SK-N-SH treated with all-trans-retinoic acid at 6 μM for 48 hours (cell line): ENCODE results near the gene FHIT.

ENCODE experiments used
- CSRNP3 ChIP-seq: fragments of 250-450 bp; sonication (Bioruptor Pico); IDR thresholded peaks from 2 replicates; pipeline ENCODE4 v1.5.1; 2021; ENCODE audit warnings: mild to moderate bottlenecking, moderate library complexity
- ESRRG ChIP-seq: fragments of 250-450 bp; sonication (Bioruptor Pico); IDR thresholded peaks from 2 replicates; pipeline ENCODE4 v1.6.1; 2021; ENCODE audit warnings: mild to moderate bottlenecking
- PPARA ChIP-seq: fragments of 250-450 bp; sonication (Bioruptor Pico); IDR thresholded peaks from 2 replicates; pipeline ENCODE4 v1.5.0; 2020; ENCODE audit warnings: mild to moderate bottlenecking, borderline replicate concordance
- RARB ChIP-seq: fragments of 250-450 bp; sonication (Bioruptor Pico); IDR thresholded peaks from 2 replicates; pipeline ENCODE4 v1.8.0; 2021; ENCODE audit warnings: mild to moderate bottlenecking, moderate library complexity
- TSHZ2 ChIP-seq: fragments of 250-450 bp; sonication (Bioruptor Pico); IDR thresholded peaks from 2 replicates; pipeline ENCODE4 v1.5.0; 2020; ENCODE audit warnings: mild to moderate bottlenecking, moderate library complexity
- ZC3H10 ChIP-seq: fragments of 250-450 bp; sonication (Bioruptor Pico); IDR thresholded peaks from 2 replicates; pipeline ENCODE4 v1.5.1; 2021; ENCODE audit warnings: mild to moderate bottlenecking, moderate library complexity
- ZFP3 ChIP-seq: fragments of 250-450 bp; sonication (Bioruptor Pico); IDR thresholded peaks from 2 replicates; pipeline ENCODE4 v1.5.0; 2020; ENCODE audit warnings: mild to moderate bottlenecking, moderate library complexity
- ZFP30 ChIP-seq: fragments of 450-650 bp; formaldehyde crosslinking; IDR thresholded peaks from 2 replicates; pipeline ENCODE4 v1.5.0; 2022; ENCODE audit warnings: mild to moderate bottlenecking, moderate library complexity
- ZNF565 ChIP-seq: fragments of 450-650 bp; formaldehyde crosslinking; conservative IDR thresholded peaks from 2 replicates; pipeline ENCODE4 v1.5.0; 2020; ENCODE audit warnings: low read depth, mild to moderate bottlenecking, moderate library complexity

GRCh38 chr3:60716573-60716972 is 534.7 kb downstream of the FHIT start:
- TF ChIP-seq ZNF565 (CRISPR knock-in tag) (no peak), TSHZ2 (CRISPR knock-in tag) (no peak), ZC3H10 (no peak), PPARA (CRISPR knock-in tag) (no peak), RARB (CRISPR knock-in tag) (no peak), CSRNP3 (no peak), ZFP30 (CRISPR knock-in tag) (no peak), ZFP3 (no peak), ESRRG (CRISPR knock-in tag) (no peak)
